ENCODE data around the gene DSPP.

DNA sequence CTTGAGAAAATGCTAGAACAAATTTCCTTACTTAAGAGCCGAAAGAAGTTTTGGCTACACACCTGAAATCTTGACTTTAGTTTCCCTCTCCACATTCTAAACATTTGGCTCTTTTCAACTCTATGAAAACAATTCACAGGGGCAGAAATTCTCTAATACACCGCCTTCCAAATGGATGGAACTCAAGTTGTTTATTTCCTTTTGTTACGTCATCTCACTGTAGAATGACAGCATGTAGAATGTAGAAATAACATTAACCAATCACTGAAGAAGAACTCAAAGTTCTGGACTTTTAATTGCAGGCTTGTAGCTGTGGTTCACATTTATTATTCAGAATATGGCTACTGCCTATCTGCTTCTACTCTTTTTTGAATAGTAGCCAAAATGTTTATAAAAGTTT, 43.6 kb downstream of the DSPP start:
- TF ChIP-seq, protein P1, sequence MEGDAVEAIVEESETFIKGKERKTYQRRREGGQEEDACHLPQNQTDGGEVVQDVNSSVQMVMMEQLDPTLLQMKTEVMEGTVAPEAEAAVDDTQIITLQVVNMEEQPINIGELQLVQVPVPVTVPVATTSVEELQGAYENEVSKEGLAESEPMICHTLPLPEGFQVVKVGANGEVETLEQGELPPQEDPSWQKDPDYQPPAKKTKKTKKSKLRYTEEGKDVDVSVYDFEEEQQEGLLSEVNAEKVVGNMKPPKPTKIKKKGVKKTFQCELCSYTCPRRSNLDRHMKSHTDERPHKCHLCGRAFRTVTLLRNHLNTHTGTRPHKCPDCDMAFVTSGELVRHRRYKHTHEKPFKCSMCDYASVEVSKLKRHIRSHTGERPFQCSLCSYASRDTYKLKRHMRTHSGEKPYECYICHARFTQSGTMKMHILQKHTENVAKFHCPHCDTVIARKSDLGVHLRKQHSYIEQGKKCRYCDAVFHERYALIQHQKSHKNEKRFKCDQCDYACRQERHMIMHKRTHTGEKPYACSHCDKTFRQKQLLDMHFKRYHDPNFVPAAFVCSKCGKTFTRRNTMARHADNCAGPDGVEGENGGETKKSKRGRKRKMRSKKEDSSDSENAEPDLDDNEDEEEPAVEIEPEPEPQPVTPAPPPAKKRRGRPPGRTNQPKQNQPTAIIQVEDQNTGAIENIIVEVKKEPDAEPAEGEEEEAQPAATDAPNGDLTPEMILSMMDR (IDR thresholded peaks at IDR 0.05): no peak
- TF ChIP-seq POLR2A (IDR thresholded peaks at IDR 0.05) (no peak), POLR2AphosphoS5 (IDR thresholded peaks at IDR 0.05) (no peak)

All from transverse colon (tissue), 4 donors.